Measurements from ENCODE around the gene CRYAA.

DNA sequence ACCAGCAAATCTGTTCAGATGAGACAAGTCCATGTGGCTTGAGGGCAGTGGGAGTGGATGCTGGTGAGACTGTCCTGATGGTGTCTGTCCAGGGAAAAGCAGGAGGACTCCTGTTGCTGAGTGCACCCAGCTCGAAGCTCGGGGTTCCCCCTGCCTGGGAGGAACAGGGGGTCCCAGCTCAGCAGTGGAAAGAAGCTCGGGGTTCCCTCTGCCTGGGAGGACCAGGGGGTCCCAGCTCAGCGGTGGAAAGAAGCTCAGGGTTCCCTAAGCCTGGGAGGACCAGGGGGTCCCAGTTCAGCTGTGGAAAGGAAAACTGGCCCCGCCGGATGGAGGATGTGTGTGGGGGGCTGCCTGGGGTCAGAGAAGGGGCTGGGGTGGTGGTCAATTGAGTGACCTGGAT is 39.1 kb downstream of the CRYAA start:
- TF ChIP-seq, protein P1, sequence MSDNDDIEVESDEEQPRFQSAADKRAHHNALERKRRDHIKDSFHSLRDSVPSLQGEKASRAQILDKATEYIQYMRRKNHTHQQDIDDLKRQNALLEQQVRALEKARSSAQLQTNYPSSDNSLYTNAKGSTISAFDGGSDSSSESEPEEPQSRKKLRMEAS (CRISPR knock-in tag; IDR thresholded peaks at IDR 0.05): no peak
- TF ChIP-seq SMAD4 (CRISPR knock-in tag; IDR thresholded peaks at IDR 0.05) (no peak), NFYB (CRISPR knock-in tag; conservative IDR thresholded peaks at IDR 0.05; ENCODE audit: low read depth) (no peak), KAT7 (CRISPR knock-in tag; IDR thresholded peaks at IDR 0.05; ENCODE audit: borderline replicate concordance) (no peak), NR1H2 (CRISPR knock-in tag; IDR thresholded peaks at IDR 0.05) (no peak), HMGA2 (CRISPR knock-in tag; IDR thresholded peaks at IDR 0.05) (no peak), FOXK1 (CRISPR knock-in tag; IDR thresholded peaks at IDR 0.05) (no peak), JUN (CRISPR knock-in tag; IDR thresholded peaks at IDR 0.05) (no peak)
- TF ChIP-seq, protein P2, sequence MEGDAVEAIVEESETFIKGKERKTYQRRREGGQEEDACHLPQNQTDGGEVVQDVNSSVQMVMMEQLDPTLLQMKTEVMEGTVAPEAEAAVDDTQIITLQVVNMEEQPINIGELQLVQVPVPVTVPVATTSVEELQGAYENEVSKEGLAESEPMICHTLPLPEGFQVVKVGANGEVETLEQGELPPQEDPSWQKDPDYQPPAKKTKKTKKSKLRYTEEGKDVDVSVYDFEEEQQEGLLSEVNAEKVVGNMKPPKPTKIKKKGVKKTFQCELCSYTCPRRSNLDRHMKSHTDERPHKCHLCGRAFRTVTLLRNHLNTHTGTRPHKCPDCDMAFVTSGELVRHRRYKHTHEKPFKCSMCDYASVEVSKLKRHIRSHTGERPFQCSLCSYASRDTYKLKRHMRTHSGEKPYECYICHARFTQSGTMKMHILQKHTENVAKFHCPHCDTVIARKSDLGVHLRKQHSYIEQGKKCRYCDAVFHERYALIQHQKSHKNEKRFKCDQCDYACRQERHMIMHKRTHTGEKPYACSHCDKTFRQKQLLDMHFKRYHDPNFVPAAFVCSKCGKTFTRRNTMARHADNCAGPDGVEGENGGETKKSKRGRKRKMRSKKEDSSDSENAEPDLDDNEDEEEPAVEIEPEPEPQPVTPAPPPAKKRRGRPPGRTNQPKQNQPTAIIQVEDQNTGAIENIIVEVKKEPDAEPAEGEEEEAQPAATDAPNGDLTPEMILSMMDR (IDR thresholded peaks at IDR 0.05): no peak
- TF ChIP-seq, protein P3, sequence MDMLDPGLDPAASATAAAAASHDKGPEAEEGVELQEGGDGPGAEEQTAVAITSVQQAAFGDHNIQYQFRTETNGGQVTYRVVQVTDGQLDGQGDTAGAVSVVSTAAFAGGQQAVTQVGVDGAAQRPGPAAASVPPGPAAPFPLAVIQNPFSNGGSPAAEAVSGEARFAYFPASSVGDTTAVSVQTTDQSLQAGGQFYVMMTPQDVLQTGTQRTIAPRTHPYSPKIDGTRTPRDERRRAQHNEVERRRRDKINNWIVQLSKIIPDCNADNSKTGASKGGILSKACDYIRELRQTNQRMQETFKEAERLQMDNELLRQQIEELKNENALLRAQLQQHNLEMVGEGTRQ (CRISPR knock-in tag; IDR thresholded peaks at IDR 0.05): no peak
- TF ChIP-seq, protein P4, sequence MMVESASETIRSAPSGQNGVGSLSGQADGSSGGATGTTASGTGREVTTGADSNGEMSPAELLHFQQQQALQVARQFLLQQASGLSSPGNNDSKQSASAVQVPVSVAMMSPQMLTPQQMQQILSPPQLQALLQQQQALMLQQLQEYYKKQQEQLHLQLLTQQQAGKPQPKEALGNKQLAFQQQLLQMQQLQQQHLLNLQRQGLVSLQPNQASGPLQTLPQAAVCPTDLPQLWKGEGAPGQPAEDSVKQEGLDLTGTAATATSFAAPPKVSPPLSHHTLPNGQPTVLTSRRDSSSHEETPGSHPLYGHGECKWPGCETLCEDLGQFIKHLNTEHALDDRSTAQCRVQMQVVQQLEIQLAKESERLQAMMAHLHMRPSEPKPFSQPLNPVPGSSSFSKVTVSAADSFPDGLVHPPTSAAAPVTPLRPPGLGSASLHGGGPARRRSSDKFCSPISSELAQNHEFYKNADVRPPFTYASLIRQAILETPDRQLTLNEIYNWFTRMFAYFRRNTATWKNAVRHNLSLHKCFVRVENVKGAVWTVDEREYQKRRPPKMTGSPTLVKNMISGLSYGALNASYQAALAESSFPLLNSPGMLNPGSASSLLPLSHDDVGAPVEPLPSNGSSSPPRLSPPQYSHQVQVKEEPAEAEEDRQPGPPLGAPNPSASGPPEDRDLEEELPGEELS (CRISPR knock-in tag; IDR thresholded peaks at IDR 0.05): no peak
- TF ChIP-seq, protein P5, sequence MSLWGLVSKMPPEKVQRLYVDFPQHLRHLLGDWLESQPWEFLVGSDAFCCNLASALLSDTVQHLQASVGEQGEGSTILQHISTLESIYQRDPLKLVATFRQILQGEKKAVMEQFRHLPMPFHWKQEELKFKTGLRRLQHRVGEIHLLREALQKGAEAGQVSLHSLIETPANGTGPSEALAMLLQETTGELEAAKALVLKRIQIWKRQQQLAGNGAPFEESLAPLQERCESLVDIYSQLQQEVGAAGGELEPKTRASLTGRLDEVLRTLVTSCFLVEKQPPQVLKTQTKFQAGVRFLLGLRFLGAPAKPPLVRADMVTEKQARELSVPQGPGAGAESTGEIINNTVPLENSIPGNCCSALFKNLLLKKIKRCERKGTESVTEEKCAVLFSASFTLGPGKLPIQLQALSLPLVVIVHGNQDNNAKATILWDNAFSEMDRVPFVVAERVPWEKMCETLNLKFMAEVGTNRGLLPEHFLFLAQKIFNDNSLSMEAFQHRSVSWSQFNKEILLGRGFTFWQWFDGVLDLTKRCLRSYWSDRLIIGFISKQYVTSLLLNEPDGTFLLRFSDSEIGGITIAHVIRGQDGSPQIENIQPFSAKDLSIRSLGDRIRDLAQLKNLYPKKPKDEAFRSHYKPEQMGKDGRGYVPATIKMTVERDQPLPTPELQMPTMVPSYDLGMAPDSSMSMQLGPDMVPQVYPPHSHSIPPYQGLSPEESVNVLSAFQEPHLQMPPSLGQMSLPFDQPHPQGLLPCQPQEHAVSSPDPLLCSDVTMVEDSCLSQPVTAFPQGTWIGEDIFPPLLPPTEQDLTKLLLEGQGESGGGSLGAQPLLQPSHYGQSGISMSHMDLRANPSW (CRISPR knock-in tag; conservative IDR thresholded peaks at IDR 0.05; ENCODE audit: low read depth): no peak
- TF ChIP-seq, protein P6, sequence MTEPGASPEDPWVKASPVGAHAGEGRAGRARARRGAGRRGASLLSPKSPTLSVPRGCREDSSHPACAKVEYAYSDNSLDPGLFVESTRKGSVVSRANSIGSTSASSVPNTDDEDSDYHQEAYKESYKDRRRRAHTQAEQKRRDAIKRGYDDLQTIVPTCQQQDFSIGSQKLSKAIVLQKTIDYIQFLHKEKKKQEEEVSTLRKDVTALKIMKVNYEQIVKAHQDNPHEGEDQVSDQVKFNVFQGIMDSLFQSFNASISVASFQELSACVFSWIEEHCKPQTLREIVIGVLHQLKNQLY (CRISPR knock-in tag; IDR thresholded peaks at IDR 0.05): no peak
- TF ChIP-seq, protein P7, sequence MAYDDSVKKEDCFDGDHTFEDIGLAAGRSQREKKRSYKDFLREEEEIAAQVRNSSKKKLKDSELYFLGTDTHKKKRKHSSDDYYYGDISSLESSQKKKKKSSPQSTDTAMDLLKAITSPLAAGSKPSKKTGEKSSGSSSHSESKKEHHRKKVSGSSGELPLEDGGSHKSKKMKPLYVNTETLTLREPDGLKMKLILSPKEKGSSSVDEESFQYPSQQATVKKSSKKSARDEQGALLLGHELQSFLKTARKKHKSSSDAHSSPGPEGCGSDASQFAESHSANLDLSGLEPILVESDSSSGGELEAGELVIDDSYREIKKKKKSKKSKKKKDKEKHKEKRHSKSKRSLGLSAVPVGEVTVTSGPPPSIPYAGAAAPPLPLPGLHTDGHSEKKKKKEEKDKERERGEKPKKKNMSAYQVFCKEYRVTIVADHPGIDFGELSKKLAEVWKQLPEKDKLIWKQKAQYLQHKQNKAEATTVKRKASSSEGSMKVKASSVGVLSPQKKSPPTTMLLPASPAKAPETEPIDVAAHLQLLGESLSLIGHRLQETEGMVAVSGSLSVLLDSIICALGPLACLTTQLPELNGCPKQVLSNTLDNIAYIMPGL (CRISPR knock-in tag; IDR thresholded peaks at IDR 0.05): no peak

Measured in WTC11 (cell line).